HEK293T (cell line): ENCODE data around the gene FMO3.

Experiments used
- BHLHE40 ChIP-seq: fragments of 450-650 bp; IDR thresholded peaks from 2 replicates; pipeline ENCODE4 v1.6.1; 2016; ENCODE audit warnings: mild to moderate bottlenecking, moderate library complexity, borderline replicate concordance
- FOXA1 ChIP-seq: fragments of 450-650 bp; IDR thresholded peaks from 2 replicates; pipeline ENCODE4 v1.6.1; 2016; ENCODE audit warnings: mild to moderate bottlenecking
- FOXM1 ChIP-seq: fragments of 450-650 bp; IDR thresholded peaks from 2 replicates; pipeline ENCODE4 v1.6.1; 2017; ENCODE audit warnings: mild to moderate bottlenecking, borderline replicate concordance
- LEF1 ChIP-seq: fragments of 450-650 bp; IDR thresholded peaks from 2 replicates; pipeline ENCODE4 v1.6.1; 2017; ENCODE audit warnings: mild to moderate bottlenecking, borderline replicate concordance
- PKNOX1 ChIP-seq: fragments of 450-650 bp; IDR thresholded peaks from 2 replicates; pipeline ENCODE4 v1.6.1; 2016
- SP1 ChIP-seq: fragments of 450-650 bp; IDR thresholded peaks from 2 replicates; pipeline ENCODE4 v1.6.1; 2017
- TARDBP ChIP-seq: fragments of 450-650 bp; IDR thresholded peaks from 2 replicates; pipeline ENCODE4 v1.6.1; 2016
- ZNF384 ChIP-seq: fragments of 450-650 bp; IDR thresholded peaks from 2 replicates; pipeline ENCODE4 v1.6.1; 2016

GRCh38 chr1:171159148-171159547 is 68.4 kb downstream of the FMO3 start:
- TF ChIP-seq TARDBP (no peak), SP1 (no peak), LEF1 (no peak), BHLHE40 (no peak), PKNOX1 (no peak), ZNF384 (no peak), FOXM1 (no peak), FOXA1 (no peak)
